GM12891 (cell line): ENCODE results near the gene PRLR.

Experiments
- DNase-seq: peaks from one replicate; pipeline ENCODE4 v3.0.0; 2011; ENCODE audit warnings: low spot score; ENCODE audit not compliant: insufficient read length
- FAIRE-seq: peaks from 2 replicates; lab custom pipeline; 2011; peaks lifted over from hg19 to GRCh38; lab: Jason Lieb, UNC
- PAX5 ChIP-seq: IDR thresholded peaks from 2 replicates; pipeline ENCODE4 v1.6.1; 2011; ENCODE audit warnings: low read length, moderate library complexity, mild to moderate bottlenecking; ENCODE audit not compliant: insufficient read depth, severe bottlenecking
- POLR2A ChIP-seq: IDR thresholded peaks from 2 replicates; pipeline ENCODE4 v1.6.1; 2011; ENCODE audit warnings: low read depth, low read length, control low read depth
- POLR2AphosphoS5 ChIP-seq: IDR thresholded peaks from 2 replicates; pipeline ENCODE4 v1.6.1; 2011; ENCODE audit warnings: low read depth, low read length, control low read depth
- POU2F2 ChIP-seq: IDR thresholded peaks from 2 replicates; pipeline ENCODE4 v1.6.1; 2011; ENCODE audit warnings: low read depth, mild to moderate bottlenecking, control low read depth, low read length, moderate library complexity
- SPI1 ChIP-seq: IDR thresholded peaks from 2 replicates; pipeline ENCODE4 v1.6.1; 2011; ENCODE audit warnings: low read depth, low read length, control low read depth
- TAF1 ChIP-seq: IDR thresholded peaks from 2 replicates; pipeline ENCODE4 v1.6.1; 2011; ENCODE audit warnings: low read depth, low read length, control low read depth

The PRLR gene

GRCh38 chr5:35183556-35183955 is 46.7 kb downstream of the PRLR start:
- DNase-seq, result no peak
- TF ChIP-seq TAF1 (no peak), SPI1 (no peak), POLR2AphosphoS5 (no peak), POLR2A (no peak), POU2F2 (no peak), PAX5 (no peak)
- no peak for FAIRE-seq

DNA sequence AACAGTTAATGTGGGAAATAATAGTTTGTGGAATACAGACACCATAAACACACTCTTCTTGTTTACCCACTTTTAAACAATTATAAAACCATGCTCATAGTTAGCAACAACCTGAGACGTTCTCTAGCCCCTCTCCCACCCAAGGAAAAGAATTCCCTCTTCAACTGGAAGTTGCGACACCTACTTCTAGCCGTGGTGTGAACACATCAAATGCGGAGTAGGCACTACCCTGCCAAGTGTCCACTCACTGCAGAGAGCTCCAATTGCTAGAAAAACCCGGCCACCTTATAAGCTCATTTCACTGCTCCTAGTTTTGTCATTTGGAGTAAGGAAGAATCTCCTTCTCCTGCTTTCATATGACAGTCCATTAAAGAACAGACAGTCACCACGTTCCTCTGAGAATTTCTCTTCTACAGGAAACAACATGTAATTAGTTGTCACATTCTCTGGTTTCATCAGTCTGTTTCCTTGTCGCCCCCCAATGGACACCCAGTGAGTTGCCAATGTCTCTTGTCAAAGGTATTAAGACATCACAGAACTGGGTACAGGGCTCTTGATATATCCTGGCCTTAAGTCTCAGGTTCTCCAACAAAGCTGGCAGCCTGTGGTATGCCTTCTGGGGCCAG is 47.3 kb downstream of the PRLR start:
- FAIRE-seq (no peak), DNase-seq (peak; percentile 19)
- TF ChIP-seq POLR2A, result no peak
- no peak for TF ChIP-seq TAF1
- no peak for TF ChIP-seq SPI1
- no peak for TF ChIP-seq PAX5
- no peak for TF ChIP-seq POLR2AphosphoS5
- TF ChIP-seq POU2F2, result no peak

DNA sequence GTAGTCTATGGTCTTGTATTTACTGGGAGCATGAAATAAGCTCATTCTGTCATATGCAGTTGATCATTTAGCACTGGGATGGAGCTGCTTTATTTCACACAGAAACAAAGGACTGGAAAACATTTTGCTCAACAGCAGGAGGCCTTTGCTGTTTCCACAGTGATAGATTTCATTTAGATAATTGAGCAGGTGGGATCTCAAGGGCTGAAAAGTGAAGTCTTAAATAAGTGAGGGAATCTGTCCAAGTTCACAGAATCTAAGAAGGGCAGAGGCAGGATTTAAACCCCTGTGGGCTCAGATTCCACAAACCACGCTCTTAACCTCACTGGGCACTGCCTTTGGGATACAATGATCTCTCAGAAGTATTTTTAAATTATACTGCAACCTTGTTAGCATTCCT is 47.8 kb downstream of the PRLR start:
- TF ChIP-seq POU2F2 (no peak), POLR2A (no peak), PAX5 (no peak), POLR2AphosphoS5 (no peak), TAF1 (no peak), SPI1 (no peak)
- FAIRE-seq (no peak), DNase-seq (no peak)

- TF ChIP-seq PAX5 (no peak), POLR2AphosphoS5 (no peak), POLR2A (no peak), POU2F2 (no peak), TAF1 (no peak), SPI1 (no peak)
- no peak for FAIRE-seq
- no peak for DNase-seq
Observed at GRCh38 chr5:35180046-35180445, 50.2 kb downstream of the PRLR start.

DNA sequence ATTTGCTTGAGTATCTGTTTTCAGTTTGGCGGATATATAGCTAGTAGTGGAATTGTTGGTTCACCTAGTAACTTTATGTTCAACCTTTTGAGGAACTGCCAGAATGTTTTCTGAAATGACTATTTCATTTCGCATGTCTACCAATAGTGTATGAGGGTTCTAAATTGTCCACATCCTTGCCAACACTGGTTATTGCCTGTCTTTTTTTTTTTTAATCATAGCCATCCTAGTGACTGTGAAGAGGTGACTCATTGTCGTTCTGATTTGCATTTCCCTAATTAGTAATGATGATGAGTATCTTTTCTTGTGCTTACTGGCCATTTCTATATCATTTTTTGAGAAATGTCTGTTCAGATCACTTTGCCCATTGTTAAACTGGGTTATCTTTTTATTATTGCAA is 52.5 kb downstream of the PRLR start:
- TF ChIP-seq TAF1, result no peak
- no peak for TF ChIP-seq SPI1
- no peak for TF ChIP-seq POLR2AphosphoS5
- no peak for TF ChIP-seq POU2F2
- no peak for TF ChIP-seq POLR2A
- no peak for TF ChIP-seq PAX5
- FAIRE-seq (no peak), DNase-seq (no peak)

GRCh38 chr5:35172533-35172932 is 57.8 kb downstream of the PRLR start:
- FAIRE-seq, result no peak

GRCh38 chr5:35171991-35172390 is 58.3 kb downstream of the PRLR start:
- TF ChIP-seq PAX5 (no peak), POLR2AphosphoS5 (no peak), SPI1 (no peak), POU2F2 (no peak), POLR2A (no peak), TAF1 (no peak)
- DNase-seq (no peak), FAIRE-seq (no peak)

More at GRCh38 chr5:35172533-35172932, 57.8 kb downstream of the PRLR start:
- no peak for DNase-seq
- TF ChIP-seq TAF1 (no peak), POLR2AphosphoS5 (no peak)

DNA sequence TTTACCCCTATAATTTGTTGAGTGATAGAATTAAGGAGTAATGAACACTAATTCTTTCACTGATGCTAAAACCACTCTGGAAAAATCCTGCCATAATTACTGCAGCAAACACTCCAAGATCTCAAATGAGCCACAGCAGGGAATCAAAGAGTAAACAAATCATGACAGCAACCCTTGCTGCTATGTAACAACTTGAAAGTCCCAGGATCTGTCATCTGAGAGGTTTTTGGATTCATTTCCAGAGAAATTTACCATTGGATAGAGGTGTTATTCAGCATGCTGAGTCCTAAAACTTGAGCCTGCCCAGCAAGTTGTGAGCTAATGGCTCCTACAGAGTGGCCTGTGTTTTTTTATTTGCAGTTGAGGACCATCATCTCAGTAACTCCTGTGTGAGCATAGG is 59.2 kb downstream of the PRLR start:
- FAIRE-seq, result no peak
- no peak for DNase-seq
- no peak for TF ChIP-seq TAF1

- no peak for FAIRE-seq
- no peak for DNase-seq
- TF ChIP-seq TAF1 (no peak), SPI1 (no peak), POLR2A (no peak), POLR2AphosphoS5 (no peak), PAX5 (no peak), POU2F2 (no peak)
Observed at GRCh38 chr5:35166043-35166442, 64.2 kb downstream of the PRLR start.

GRCh38 chr5:35164860-35165542 is 65.3 kb downstream of the PRLR start:
- no peak for DNase-seq

DNA sequence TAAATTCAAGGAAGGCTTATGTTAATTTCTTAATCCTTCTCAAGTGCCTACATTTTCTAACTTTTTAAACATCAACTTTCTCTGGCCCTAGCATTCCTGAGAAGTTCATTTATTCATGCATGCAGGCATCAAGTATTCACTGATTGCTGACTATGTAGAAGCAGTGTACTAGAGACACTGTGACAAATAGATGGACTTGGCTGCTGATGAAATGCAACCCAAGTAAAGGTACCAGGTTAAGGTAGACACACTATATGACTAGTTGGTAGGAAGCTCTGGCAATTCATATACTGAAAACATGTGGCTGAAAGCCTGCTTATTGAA is 66.6 kb downstream of the PRLR start:
- DNase-seq, result no peak
- TF ChIP-seq PAX5 (no peak), SPI1 (no peak), POLR2A (no peak), TAF1 (no peak), POLR2AphosphoS5 (no peak), POU2F2 (no peak)
- no peak for FAIRE-seq

More at GRCh38 chr5:35164860-35165542, 65.3 kb downstream of the PRLR start:
- TF ChIP-seq PAX5, result no peak
- TF ChIP-seq POU2F2, result no peak
- no peak for TF ChIP-seq POLR2A
- no peak for TF ChIP-seq POLR2AphosphoS5
- no peak for TF ChIP-seq TAF1
- TF ChIP-seq SPI1, result no peak
- FAIRE-seq, result no peak
